Naive thymus-derived CD4-positive, alpha-beta T cell (primary cell): Measurements from ENCODE around the gene TAOK2. TPM values are rescaled to one million over a fixed set of nuclear protein-coding genes. Genes with fewer than 3 reads are reported as not detected.

ENCODE experiments used
- ATAC-seq: fragments of 150-1000 bp; cut with Tn5 transposase; 2 replicates; pipeline ENCODE4 v1.10.0; 2021; ENCODE audit warnings: mild to moderate bottlenecking, moderate library complexity
- CTCF ChIA-PET: fragments of 350-600 bp; sonication (Branson Sonifier 250); formaldehyde crosslinking; loops from one replicate; lab custom pipeline; 2021; ENCODE audit warnings: antibody characterized with exemption; lab: Charles Lee
- POLR2A ChIA-PET: fragments of 350-600 bp; sonication (Branson Sonifier 250); formaldehyde crosslinking; loops from one replicate; lab custom pipeline; 2021; ENCODE audit warnings: antibody characterized with exemption, inconsistent platforms; lab: Charles Lee
- DNase-seq, 9 donors: peaks; one replicate each; pipeline versions ENCODE4 v3.0.0 to v3.0.0-alpha.2; 2020 to 2022; ENCODE audit warnings: mixed read lengths in 1 of 9
- H3K27ac ChIP-seq: one replicate; pipeline ENCODE4 v1.7.0; 2013; ENCODE audit warnings: mild to moderate bottlenecking, low read depth, low read length, moderate library complexity
- H3K27me3 ChIP-seq, 2 donors: one replicate each; pipeline ENCODE4 v1.7.0; 2013; ENCODE audit warnings: low read length in 2 of 2, mild to moderate bottlenecking in 2 of 2, moderate library complexity in 2 of 2; ENCODE audit not compliant: control insufficient read depth in 2 of 2, insufficient read depth in 2 of 2
- H3K36me3 ChIP-seq, 3 experiments: 1 replicate in 2 of 3; 2 replicates in 1 of 3; pipeline ENCODE4 v1.7.0; 2013; ENCODE audit warnings: low read length in 3 of 3, mild to moderate bottlenecking in 3 of 3, moderate library complexity in 1 of 3; ENCODE audit not compliant: insufficient read depth in 3 of 3, control insufficient read depth in 2 of 3
- H3K4me1 ChIP-seq, 2 donors: one replicate each; pipeline ENCODE4 v1.7.0; 2013; ENCODE audit warnings: low read length in 2 of 2, mild to moderate bottlenecking in 2 of 2, moderate library complexity in 1 of 2; ENCODE audit not compliant: control insufficient read depth in 2 of 2, insufficient read depth in 2 of 2
- H3K4me3 ChIP-seq: 2 replicates; pipeline ENCODE4 v1.7.0; 2013; ENCODE audit warnings: mild to moderate bottlenecking, low read length
- H3K9me3 ChIP-seq, 3 experiments: 1 replicate in 2 of 3; 2 replicates in 1 of 3; pipeline ENCODE4 v1.7.0; 2013; ENCODE audit warnings: low read length in 3 of 3; ENCODE audit not compliant: control insufficient read depth in 2 of 3
- H3K27ac Mint-ChIP-seq, 9 donors: one replicate each; pipeline ENCODE4 v1.8.0; 2020 to 2022; ENCODE audit warnings: mixed read lengths in 9 of 9, mild to moderate bottlenecking in 8 of 9, moderate library complexity in 5 of 9, inconsistent platforms in 2 of 9
- H3K27me3 Mint-ChIP-seq, 5 donors: one replicate each; pipeline ENCODE4 v1.8.0; 2021 to 2022; ENCODE audit warnings: mixed read lengths in 5 of 5, mild to moderate bottlenecking in 1 of 5
- H3K36me3 Mint-ChIP-seq, 5 donors: one replicate each; pipeline ENCODE4 v1.8.0; 2020 to 2022; ENCODE audit warnings: mixed read lengths in 5 of 5, mild to moderate bottlenecking in 3 of 5, inconsistent platforms in 1 of 5
- H3K4me1 Mint-ChIP-seq, 7 donors: one replicate each; pipeline ENCODE4 v1.8.0; 2020 to 2022; ENCODE audit warnings: mixed read lengths in 7 of 7, mild to moderate bottlenecking in 3 of 7, inconsistent platforms in 1 of 7
- H3K4me3 Mint-ChIP-seq, 10 donors: one replicate each; pipeline ENCODE4 v1.8.0; 2020 to 2022; ENCODE audit warnings: mild to moderate bottlenecking in 10 of 10, mixed read lengths in 10 of 10, moderate library complexity in 6 of 10, inconsistent platforms in 2 of 10
- H3K9me3 Mint-ChIP-seq, 11 donors: one replicate each; pipeline ENCODE4 v1.8.0; 2020 to 2022; ENCODE audit warnings: mixed read lengths in 11 of 11, mild to moderate bottlenecking in 4 of 11, inconsistent platforms in 1 of 11, moderate library complexity in 1 of 11
- intact Hi-C, 2 donors: fragments of 100-400 bp; cut with micrococcal nuclease; formaldehyde crosslinking; loops; one replicate each; pipeline ENCODE4 v1.15.1; 2023
- polyA plus RNA-seq, 2 donors: library from polyadenylated mRNA; unstranded; fragments of 300-500 nt; fragmentation: Illumina TruSeq; gene quantifications; one replicate each; pipeline ENCODE4 v1.2.3, GENCODE V29; 2021
- total RNA-seq, 6 experiments: library from RNA in 5 of 6; stranded (reverse) in 5 of 6; gene quantifications; 1 replicate in 5 of 6; 2 replicates in 1 of 6; pipeline ENCODE4 v1.2.3 and lab custom pipeline; 2021 to 2026

The TAOK2 gene
- total and polyA plus RNA-seq, 7 experiments from 2014 or later, result 2.9 to 48.5 (median 27.2) TPM

- POLR2A ChIA-PET, result interaction anchor here (0.6 to 1.3 kb wide), 2 partner anchors 163 to 343 kb away, joined by 3 to 4 read pairs; no protein-coding TSS in a partner anchor
- peaks cover 16 to 18% of the 10 kb centered on the region in 2 donors for H3K4me1 ChIP-seq
- no peaks in the 10 kb centered on the region for H3K9me3 ChIP-seq
- H3K36me3 Mint-ChIP-seq, result peaks cover 0 to 30% (median 14%) of the 10 kb centered on the region in 5 donors
- H3K27me3 ChIP-seq, result no peaks in the 10 kb centered on the region
- intact Hi-C loops, result loop anchor here in 1 of 2 donors (10.0 kb wide), 1 partner anchor 1128 kb away; the partner anchor contains the start of gene SH2B1
- peaks cover 18 to 31% (median 24%) of the 10 kb centered on the region in 7 donors for H3K4me1 Mint-ChIP-seq
- DNase-seq, result no peak
- H3K4me3 Mint-ChIP-seq, result peak overlapping the region in 4 of 10 donors; percentile 29 to 57 (median 46)
- peak overlapping the region in 3 of 9 donors; percentile 17 to 67 (median 66) for H3K27ac Mint-ChIP-seq
- no peaks in the 10 kb centered on the region for H3K27me3 Mint-ChIP-seq
- no peak overlapping the region for H3K4me3 ChIP-seq
- H3K27ac ChIP-seq, result no peak overlapping the region
- ATAC-seq, result no peak
- peaks cover 0 to 68% (median 0%) of the 10 kb centered on the region in 3 experiments for H3K36me3 ChIP-seq
- no peaks in the 10 kb centered on the region for H3K9me3 Mint-ChIP-seq
- CTCF ChIA-PET, result no interaction called here
These were observed 18.8 kb downstream of the TAOK2 start for GRCh38 chr16:29992344-29992967.

DNA sequence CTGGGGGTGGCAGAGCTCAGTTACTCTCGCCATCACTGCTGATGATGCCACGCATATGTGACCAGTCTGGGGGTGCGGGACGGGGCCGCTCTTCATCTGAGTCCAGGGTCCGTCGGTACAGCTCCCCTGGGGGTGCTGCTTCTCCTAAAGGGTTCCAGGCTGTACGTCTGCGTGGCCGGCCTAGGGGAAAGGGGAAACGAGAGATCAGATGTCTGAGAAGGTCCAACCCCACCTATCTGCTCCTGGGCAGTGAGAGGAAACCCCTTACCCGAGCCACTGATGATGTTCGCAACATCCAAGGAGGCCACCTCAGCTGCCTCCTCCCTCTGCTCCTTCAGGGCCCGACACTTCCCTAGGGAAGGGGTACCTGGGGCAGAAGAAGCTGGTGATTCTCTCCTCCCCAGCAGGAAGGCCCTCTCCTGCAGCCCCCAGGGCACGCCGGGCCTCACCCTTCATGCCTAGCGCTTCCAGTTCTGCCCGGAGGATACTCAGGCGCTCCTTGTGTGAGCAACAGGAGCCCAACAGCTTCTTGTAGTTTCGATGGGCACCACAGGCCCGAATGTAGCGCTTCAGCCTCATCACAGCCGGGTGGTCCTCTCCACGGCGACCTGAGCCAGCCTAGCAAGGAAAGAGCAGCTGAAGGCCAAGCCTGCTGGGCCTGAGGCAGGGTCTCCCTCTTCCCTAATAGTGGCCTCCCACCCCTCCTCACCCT lies 19.7 kb downstream of the TAOK2 start:
- Mint-ChIP-seq H3K4me3 (peak overlapping the region in 6 of 10 donors; percentile 27 to 99 (median 94)), H3K4me1 (peaks cover 20 to 39% (median 28%) of the 10 kb centered on the region in 7 donors), H3K9me3 (no peaks in the 10 kb centered on the region), H3K36me3 (peaks cover 0 to 30% (median 9%) of the 10 kb centered on the region in 5 donors), H3K27me3 (no peaks in the 10 kb centered on the region), H3K27ac (peak overlapping the region in 3 of 9 donors; percentile 59 to 97 (median 90))
- Histone ChIP-seq H3K36me3 (peaks cover 0 to 63% (median 0%) of the 10 kb centered on the region in 3 experiments), H3K4me1 (peaks cover 16 to 18% of the 10 kb centered on the region in 2 donors), H3K4me3 (no peak overlapping the region), H3K27me3 (no peaks in the 10 kb centered on the region), H3K27ac (no peak overlapping the region), H3K9me3 (no peaks in the 10 kb centered on the region)
- POLR2A ChIA-PET, result interaction anchor here (1.1 to 1.7 kb wide), 4 partner anchors 20 to 342 kb away, joined by 3 to 16 read pairs (median 4); partner anchors contain the start of genes TAOK2 and TMEM219
- no peak for DNase-seq
- intact Hi-C loops, result loop anchor here in 1 of 2 donors (10.0 kb wide), 1 partner anchor 1129 kb away; the partner anchor contains the start of gene SH2B1
- ATAC-seq, result no peak
- CTCF ChIA-PET, result interaction anchor here (0.5 to 1.2 kb wide), 3 partner anchors 20 to 142 kb away, joined by 3 to 4 read pairs (median 3); partner anchors contain the start of gene TAOK2

- no peak for ATAC-seq
- Mint-ChIP-seq H3K27me3 (no peaks in the 10 kb centered on the region), H3K4me3 (peak overlapping the region in 9 of 10 donors; percentile 32 to 99 (median 93)), H3K36me3 (peaks cover 0 to 29% (median 7%) of the 10 kb centered on the region in 5 donors), H3K27ac (peak overlapping the region in 8 of 9 donors; percentile 59 to 97 (median 92)), H3K4me1 (peaks cover 22 to 44% (median 33%) of the 10 kb centered on the region in 7 donors), H3K9me3 (no peaks in the 10 kb centered on the region)
- Histone ChIP-seq H3K27me3 (no peaks in the 10 kb centered on the region), H3K9me3 (no peaks in the 10 kb centered on the region), H3K4me1 (peaks cover 16 to 18% of the 10 kb centered on the region in 2 donors), H3K36me3 (peaks cover 0 to 58% (median 0%) of the 10 kb centered on the region in 3 experiments), H3K4me3 (no peak overlapping the region), H3K27ac (peak overlapping the region; percentile 99)
- intact Hi-C loops, result loop anchor here in 1 of 2 donors (10.0 kb wide), 1 partner anchor 1129 kb away; the partner anchor contains the start of gene SH2B1
- POLR2A ChIA-PET, result interaction anchor here (1.1 to 1.7 kb wide), 4 partner anchors 21 to 342 kb away, joined by 3 to 16 read pairs (median 4); partner anchors contain the start of genes TAOK2 and TMEM219
- DNase-seq, result no peak
- CTCF ChIA-PET, result interaction anchor here (0.5 to 1.2 kb wide), 2 partner anchors 21 to 143 kb away, joined by 3 to 4 read pairs; partner anchors contain the start of gene TAOK2
These were observed 20.4 kb downstream of the TAOK2 start for GRCh38 chr16:29993903-29994599.

DNA sequence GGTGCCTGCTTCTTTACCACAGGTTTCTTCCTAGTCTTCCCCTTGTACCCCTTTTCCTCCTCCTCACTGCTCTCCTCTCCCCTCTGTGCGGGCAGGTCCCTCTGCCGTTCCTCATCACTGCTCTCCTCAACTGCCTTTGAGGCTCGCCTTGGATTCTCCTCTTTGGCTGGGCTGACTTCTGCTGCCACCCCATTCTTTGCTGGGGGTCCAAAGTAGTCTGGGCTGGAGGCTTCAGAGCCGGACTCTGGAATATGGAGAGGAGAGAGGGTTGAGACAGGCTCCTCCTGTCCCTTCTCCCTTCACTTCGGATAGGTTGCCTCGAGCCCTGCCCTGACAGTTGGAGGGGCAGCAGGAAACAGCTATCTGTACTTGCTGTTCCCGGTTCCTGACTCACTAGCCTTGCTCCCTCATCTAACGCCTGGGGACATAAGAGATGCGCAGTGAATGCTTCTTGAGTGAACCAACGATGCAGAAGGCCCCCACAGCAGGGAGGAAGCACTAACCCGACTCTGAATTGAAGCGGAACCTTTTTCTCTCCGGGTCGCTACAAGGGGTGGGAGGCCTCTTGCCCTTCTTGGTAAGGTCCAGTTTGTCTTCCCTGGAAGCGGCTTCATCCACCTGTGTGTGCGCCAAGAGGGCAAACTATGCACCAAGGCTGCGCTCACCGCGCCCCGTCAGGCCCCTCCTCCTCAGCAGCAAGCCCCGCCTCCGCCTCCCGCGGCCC lies 21.1 kb downstream of the TAOK2 start:
- ChIA-PET POLR2A (interaction anchor here (0.8 to 3.3 kb wide), 12 partner anchors 8 to 293 kb away, joined by 3 to 26 read pairs (median 11); partner anchors contain the start of genes CDIPT, KCTD13, TAOK2 and TMEM219), CTCF (no interaction called here)
- Mint-ChIP-seq H3K4me1 (peaks cover 24 to 51% (median 37%) of the 10 kb centered on the region in 7 donors), H3K4me3 (peak overlapping the region; percentile 86 to 99 (median 98)), H3K27ac (peak overlapping the region; percentile 93 to 99 (median 97)), H3K36me3 (peaks cover 0 to 27% (median 7%) of the 10 kb centered on the region in 5 donors), H3K9me3 (no peaks in the 10 kb centered on the region), H3K27me3 (no peaks in the 10 kb centered on the region)
- no peaks in the 10 kb centered on the region for H3K9me3 ChIP-seq
- intact Hi-C loops, result loop anchor here (1.0 to 10.0 kb wide), 5 partner anchors 32 to 1130 kb away; partner anchors contain the start of genes FBXL19 (in 1 of the 2), MAZ (in 1 of the 2), SH2B1 (in 1 of the 2) and TMEM219 (in 1 of the 2)
- peak in 1 of 9 donors; percentile 79 for DNase-seq
- peaks cover 0 to 58% (median 0%) of the 10 kb centered on the region in 3 experiments for H3K36me3 ChIP-seq
- H3K27me3 ChIP-seq, result no peaks in the 10 kb centered on the region
- peak overlapping the region; percentile 100 for H3K4me3 ChIP-seq
- H3K4me1 ChIP-seq, result peaks cover 16 to 18% of the 10 kb centered on the region in 2 donors
- no peak for ATAC-seq
- peak overlapping the region; percentile 99 for H3K27ac ChIP-seq

DNA sequence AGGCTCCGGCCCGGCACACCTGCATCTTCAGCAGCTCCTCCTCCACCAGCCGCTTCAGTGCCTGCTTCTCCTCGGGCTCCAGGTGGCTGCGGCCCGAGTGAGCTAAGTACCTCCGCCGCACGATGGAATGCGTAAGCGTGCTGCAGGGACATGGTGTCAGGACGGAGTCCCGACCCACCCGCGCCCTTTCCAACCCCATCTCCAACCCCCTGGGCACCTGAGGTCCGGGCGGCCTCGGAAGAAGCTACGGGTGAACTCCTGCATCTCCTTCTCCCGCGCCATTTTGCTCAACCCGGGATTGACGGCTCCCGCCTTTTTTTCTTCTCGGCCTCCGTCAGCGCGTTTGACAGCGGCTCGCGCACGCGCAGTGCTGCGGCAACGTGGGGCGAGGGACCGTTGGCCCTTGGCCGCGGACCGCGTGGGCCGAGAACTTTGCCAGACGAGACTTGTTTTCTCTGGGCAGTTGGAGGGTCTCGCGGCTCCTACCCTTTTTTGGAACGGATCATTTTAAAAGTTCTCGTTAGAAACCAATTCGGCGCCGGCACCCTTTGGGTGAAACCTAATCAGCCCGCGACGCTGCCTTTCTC lies 21.7 kb downstream of the TAOK2 start, which contains the start of gene HIRIP3:
Gene HIRIP3 (minus strand): TSS at position 294 of the 587 bp plus-strand sequence. CDS start 12 bp downstream, at position 282.
- Histone ChIP-seq H3K36me3 (peaks cover 0 to 57% (median 0%) of the 10 kb centered on the region in 3 experiments), H3K4me3 (peak within 1 kb of the TSS; percentile 100), H3K9me3 (no peaks in the 10 kb centered on the region), H3K27me3 (no peaks in the 10 kb centered on the region), H3K4me1 (peaks cover 16 to 18% of the 10 kb centered on the region in 2 donors), H3K27ac (peak within 1 kb of the TSS; percentile 99)
- Mint-ChIP-seq H3K36me3 (peaks cover 0 to 27% (median 4%) of the 10 kb centered on the region in 5 donors), H3K27me3 (no peaks in the 10 kb centered on the region), H3K4me3 (peak within 1 kb of the TSS; percentile 86 to 99 (median 98)), H3K9me3 (no peaks in the 10 kb centered on the region), H3K4me1 (peaks cover 24 to 53% (median 38%) of the 10 kb centered on the region in 7 donors), H3K27ac (peak within 1 kb of the TSS; percentile 93 to 99 (median 97))
- ATAC-seq, result peak; percentile 76
- POLR2A ChIA-PET, result interaction anchor here (0.8 to 3.3 kb wide), 13 partner anchors 9 to 613 kb away, joined by 3 to 26 read pairs (median 6); partner anchors contain the start of genes CDIPT, KCTD13, KIF22 and TAOK2
- DNase-seq, result peak; percentile 81 to 91 (median 88)
- intact Hi-C loops, result loop anchor here (1.0 to 10.0 kb wide), 5 partner anchors 33 to 1131 kb away; partner anchors contain the start of genes FBXL19 (in 1 of the 2), MAZ (in 1 of the 2), SH2B1 (in 1 of the 2) and TMEM219 (in 1 of the 2)
- CTCF ChIA-PET, result no interaction called here
